Measurements from ENCODE around the gene NKAP.

The NKAP gene

GRCh38 chrX:119917877-119918276 lies 25.7 kb downstream of the NKAP start:
- TF ChIP-seq CTCF (IDR thresholded peaks at IDR 0.05; ENCODE audit: low read depth, low read length) (no peak), EZH2phosphoT487 (IDR thresholded peaks at IDR 0.05; ENCODE audit: low read depth) (no peak)
- H3K79me2 ChIP-seq (ENCODE audit: low read length), result no peaks in the 10 kb centered on the region
- no peak overlapping the region for H3K4me3 ChIP-seq (ENCODE audit: low read length)
- H3K27me3 ChIP-seq (ENCODE audit: low read depth, low read length), result no peaks in the 10 kb centered on the region
- H4K20me1 ChIP-seq (ENCODE audit: insufficient read depth, low read length), result no peaks in the 10 kb centered on the region
- no peaks in the 10 kb centered on the region for H3K4me1 ChIP-seq (ENCODE audit: low read length)
- no peak overlapping the region for H2AFZ ChIP-seq (ENCODE audit: low read depth, low read length)
- no peaks in the 10 kb centered on the region for H3K9me3 ChIP-seq (ENCODE audit: insufficient read depth, low read length)
- no peak overlapping the region for H3K4me2 ChIP-seq (ENCODE audit: low read length)
- no peaks in the 10 kb centered on the region for H3K36me3 ChIP-seq (replicated peaks; ENCODE audit: low read depth, low read length)
- H3K9ac ChIP-seq (ENCODE audit: low read length), result no peak overlapping the region
- H3K27ac ChIP-seq (ENCODE audit: low read length), result no peak overlapping the region

GRCh38 chrX:119916310-119916709 lies 27.2 kb downstream of the NKAP start:
- Histone ChIP-seq H3K27ac (ENCODE audit: low read length) (no peak overlapping the region), H4K20me1 (ENCODE audit: insufficient read depth, low read length) (no peaks in the 10 kb centered on the region), H3K27me3 (ENCODE audit: low read depth, low read length) (no peaks in the 10 kb centered on the region), H3K4me1 (ENCODE audit: low read length) (no peaks in the 10 kb centered on the region), H3K79me2 (ENCODE audit: low read length) (no peaks in the 10 kb centered on the region), H3K4me3 (ENCODE audit: low read length) (no peak overlapping the region), H2AFZ (ENCODE audit: low read depth, low read length) (no peak overlapping the region), H3K9ac (ENCODE audit: low read length) (no peak overlapping the region), H3K9me3 (ENCODE audit: insufficient read depth, low read length) (no peaks in the 10 kb centered on the region), H3K4me2 (ENCODE audit: low read length) (no peak overlapping the region), H3K36me3 (replicated peaks; ENCODE audit: low read depth, low read length) (no peaks in the 10 kb centered on the region)
- TF ChIP-seq CTCF (IDR thresholded peaks at IDR 0.05; ENCODE audit: low read depth, low read length) (no peak), EZH2phosphoT487 (IDR thresholded peaks at IDR 0.05; ENCODE audit: low read depth) (no peak)

- no peaks in the 10 kb centered on the region for H3K79me2 ChIP-seq (ENCODE audit: low read length)
- H3K4me3 ChIP-seq (ENCODE audit: low read length), result no peak overlapping the region
- no peaks in the 10 kb centered on the region for H3K4me1 ChIP-seq (ENCODE audit: low read length)
- no peaks in the 10 kb centered on the region for H3K9me3 ChIP-seq (ENCODE audit: insufficient read depth, low read length)
- H3K27ac ChIP-seq (ENCODE audit: low read length), result no peak overlapping the region
- no peak overlapping the region for H3K4me2 ChIP-seq (ENCODE audit: low read length)
- H3K27me3 ChIP-seq (ENCODE audit: low read depth, low read length), result no peaks in the 10 kb centered on the region
- H4K20me1 ChIP-seq (ENCODE audit: insufficient read depth, low read length), result no peaks in the 10 kb centered on the region
- H2AFZ ChIP-seq (ENCODE audit: low read depth, low read length), result no peak overlapping the region
- TF ChIP-seq EZH2phosphoT487 (IDR thresholded peaks at IDR 0.05; ENCODE audit: low read depth), result no peak
- no peak for TF ChIP-seq CTCF (IDR thresholded peaks at IDR 0.05; ENCODE audit: low read depth, low read length)
- H3K36me3 ChIP-seq (replicated peaks; ENCODE audit: low read depth, low read length), result no peaks in the 10 kb centered on the region
- no peak overlapping the region for H3K9ac ChIP-seq (ENCODE audit: low read length)
These were observed 42.6 kb downstream of the NKAP start for GRCh38 chrX:119900976-119901375.

- Histone ChIP-seq H3K27ac (ENCODE audit: low read length) (no peak overlapping the region), H2AFZ (ENCODE audit: low read depth, low read length) (no peak overlapping the region), H3K79me2 (ENCODE audit: low read length) (no peaks in the 10 kb centered on the region), H4K20me1 (ENCODE audit: insufficient read depth, low read length) (no peaks in the 10 kb centered on the region), H3K4me3 (ENCODE audit: low read length) (no peak overlapping the region), H3K9me3 (ENCODE audit: insufficient read depth, low read length) (no peaks in the 10 kb centered on the region), H3K4me1 (ENCODE audit: low read length) (no peaks in the 10 kb centered on the region), H3K27me3 (ENCODE audit: low read depth, low read length) (no peaks in the 10 kb centered on the region), H3K9ac (ENCODE audit: low read length) (no peak overlapping the region), H3K36me3 (replicated peaks; ENCODE audit: low read depth, low read length) (no peaks in the 10 kb centered on the region), H3K4me2 (ENCODE audit: low read length) (no peak overlapping the region)
- TF ChIP-seq CTCF (IDR thresholded peaks at IDR 0.05; ENCODE audit: low read depth, low read length) (no peak), EZH2phosphoT487 (IDR thresholded peaks at IDR 0.05; ENCODE audit: low read depth) (no peak)
These were observed 44.4 kb downstream of the NKAP start for GRCh38 chrX:119899125-119899524.
